Stimulated activated CD4-positive, alpha-beta T cell treated with anti-CD3 and anti-CD28 coated beads, Interleukin-15, amount 100 ng/mL, for 48 hours (primary cell): ENCODE measurements around the gene UBQLN4.

Experiments used
- DNase-seq, 2 donors: peaks; one replicate each; pipeline ENCODE4 v3.0.0-alpha.2; 2020; ENCODE audit warnings: low read depth in 2 of 2

Gene UBQLN4

DNA sequence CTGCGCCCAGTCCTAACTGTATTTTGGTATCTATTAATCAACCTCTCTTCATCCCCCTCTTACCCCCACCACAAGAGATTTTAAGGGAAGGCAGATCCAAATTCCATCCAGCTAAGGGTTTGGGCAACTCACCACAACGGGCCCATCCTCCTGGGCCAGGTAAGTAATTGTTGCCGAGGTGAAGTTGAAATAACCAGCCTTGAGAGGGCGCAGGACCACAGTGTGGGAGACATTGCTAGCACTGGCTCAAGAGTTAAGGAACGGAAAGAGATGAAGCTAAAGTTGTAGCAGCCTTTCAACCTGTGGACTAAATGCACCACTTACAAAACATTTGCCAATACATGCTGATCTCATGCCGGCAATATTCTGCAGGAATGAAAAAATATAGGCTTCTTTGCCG, 38.8 kb downstream of the UBQLN4 start:
- no peak for DNase-seq

GRCh38 chr1:156012051-156012817, 41.4 kb downstream of the UBQLN4 start:
- no peak for DNase-seq

DNA sequence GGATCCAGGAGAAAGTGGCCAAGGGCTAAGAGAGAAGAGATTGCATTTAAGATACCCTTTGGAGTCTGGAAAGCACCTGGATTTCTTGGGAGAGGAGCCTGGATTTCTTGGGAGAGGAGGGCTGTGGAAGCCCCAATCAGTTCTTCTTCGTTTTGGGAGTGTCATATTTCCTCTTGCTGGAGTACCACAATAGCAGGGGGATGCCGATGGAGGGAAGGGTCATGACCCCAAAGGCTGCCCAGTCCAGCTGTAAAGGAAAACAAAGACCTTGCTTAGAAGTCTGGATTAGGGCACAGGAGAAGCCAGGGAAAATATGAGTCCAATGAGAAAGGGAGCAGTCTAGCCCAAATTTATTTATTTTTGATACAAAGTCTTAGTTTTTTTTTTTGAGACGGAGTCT, 44.2 kb downstream of the UBQLN4 start:
- no peak for DNase-seq

- DNase-seq = no peak
Observed at GRCh38 chr1:156006666-156007376, 46.8 kb downstream of the UBQLN4 start.

DNA sequence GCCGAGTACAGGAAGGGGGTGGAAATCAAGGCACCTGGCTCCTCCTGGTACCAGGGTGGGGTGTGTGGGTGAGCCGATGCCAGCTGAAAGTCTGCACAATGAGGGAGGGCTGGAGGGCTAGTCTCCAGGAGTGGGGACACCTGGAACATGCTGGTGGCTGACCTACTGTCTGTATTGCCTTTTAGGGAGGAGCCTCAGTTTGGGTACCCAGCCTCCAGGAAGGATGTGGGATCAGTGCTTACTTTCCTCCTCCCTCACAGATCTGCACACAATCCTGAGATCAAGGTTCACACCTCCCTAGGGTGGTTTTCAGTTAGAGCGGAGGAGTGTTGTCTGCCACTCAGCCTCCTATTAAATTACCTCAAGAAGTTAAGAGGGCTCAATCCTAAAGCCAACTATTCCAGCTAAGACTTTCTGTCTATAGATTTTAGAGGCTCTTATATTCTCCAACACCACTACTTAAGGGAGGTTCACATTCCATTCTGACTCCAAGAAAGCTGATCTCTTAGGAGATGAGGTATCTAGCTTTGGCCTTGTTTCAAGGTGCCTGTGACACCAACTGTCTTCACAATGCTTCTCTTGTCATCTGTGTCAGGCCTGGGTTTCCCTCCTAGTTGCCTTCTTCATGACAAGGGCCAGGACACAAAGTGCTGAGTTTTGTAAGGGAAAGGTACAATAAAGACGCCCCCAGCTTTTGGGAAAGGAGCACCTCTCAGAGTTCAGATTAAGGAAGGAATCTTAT, 48.6 kb downstream of the UBQLN4 start:
- DNase-seq = no peak

DNA sequence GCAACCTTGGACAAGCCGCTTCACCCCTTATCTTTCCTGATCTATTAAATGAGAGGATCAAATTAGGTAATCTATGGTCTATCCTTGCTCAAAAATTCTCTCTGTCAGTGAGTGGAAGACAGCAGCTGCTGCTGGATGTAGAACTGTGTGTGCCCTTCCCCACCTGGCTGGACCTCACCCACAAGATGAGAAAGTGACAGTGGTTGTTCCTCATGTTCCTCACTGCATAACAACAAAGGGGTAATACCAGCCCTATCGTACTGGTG, 49.7 kb downstream of the UBQLN4 start:
- no peak for DNase-seq

DNA sequence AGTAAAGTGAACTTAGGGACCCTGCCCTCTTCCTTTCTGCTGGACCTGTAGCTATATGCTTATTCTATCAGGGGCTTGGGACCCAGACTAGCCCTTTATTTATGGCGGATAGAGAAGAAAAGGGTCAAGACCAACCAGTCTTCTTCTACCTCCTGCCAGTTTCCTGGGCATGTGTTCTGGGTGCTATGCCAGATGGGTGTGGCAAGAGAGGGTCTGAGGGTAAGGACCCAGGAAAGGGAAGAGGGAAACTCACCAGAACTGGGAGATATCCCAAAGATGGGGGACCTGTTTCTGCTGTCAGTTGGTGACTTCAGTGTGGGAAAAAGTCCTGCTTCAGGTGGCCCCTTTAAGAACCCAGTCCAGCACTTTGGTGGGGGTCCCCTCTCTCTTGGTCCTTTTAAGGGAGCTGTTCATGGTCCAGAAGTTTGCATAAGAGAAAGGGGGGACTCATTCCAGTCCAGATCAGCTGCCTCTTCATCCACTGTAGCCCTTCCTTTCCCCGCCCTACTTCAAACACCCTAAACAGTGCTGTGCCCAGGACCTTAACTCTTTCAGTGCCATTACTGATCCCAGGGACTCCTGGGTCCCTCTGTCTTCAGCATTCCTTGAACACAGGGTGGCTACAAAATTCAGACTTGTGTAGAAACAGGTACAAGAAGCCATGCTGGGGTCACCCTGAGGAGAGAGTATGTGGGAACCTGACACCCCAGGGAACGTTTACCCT, 51.2 kb downstream of the UBQLN4 start:
- DNase-seq = no peak

DNA sequence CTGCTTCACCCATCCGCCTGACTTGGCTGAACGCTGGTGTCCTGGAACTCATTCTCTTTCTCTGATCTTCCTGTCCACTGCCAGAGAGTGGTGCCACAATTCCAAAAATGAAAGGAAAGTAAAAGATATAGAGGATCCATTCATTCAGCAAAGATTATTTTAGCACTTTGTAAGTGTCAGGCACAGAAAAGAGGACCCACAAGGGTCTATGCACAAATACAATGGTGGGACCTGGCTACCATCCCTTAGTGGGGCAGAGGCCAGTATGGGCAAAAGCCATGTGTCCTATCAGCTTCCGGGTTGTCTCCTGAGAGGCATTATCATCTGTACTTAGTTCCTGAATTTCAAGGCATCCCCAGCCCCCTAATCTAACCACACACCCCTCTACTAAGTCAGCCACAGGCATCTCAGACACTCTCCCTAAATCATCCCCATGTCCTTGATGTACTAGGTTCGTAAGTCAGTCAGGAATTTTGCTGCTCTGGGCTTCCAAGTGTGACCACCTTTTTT, 51.9 kb downstream of the UBQLN4 start:
- no peak for DNase-seq

- no peak for DNase-seq
Observed at GRCh38 chr1:156001021-156001661, 52.5 kb downstream of the UBQLN4 start.

DNA sequence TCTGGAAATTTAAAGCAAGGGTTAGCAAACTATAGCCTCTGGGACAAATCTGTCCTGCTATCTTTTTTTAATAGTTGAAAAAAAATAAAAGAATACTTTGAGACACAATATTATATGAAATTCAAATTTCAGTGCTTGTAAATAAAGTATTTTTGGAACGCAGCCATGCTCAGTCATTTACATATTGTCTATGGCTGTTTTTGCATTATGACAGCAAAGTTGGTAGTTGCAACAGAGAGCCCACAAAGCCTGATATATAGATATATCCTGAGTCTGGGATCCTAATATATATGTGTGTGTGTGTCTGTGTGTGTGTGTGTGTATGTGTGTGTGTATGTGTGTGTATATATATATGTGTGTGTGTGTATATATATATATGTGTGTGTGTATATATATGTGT, 53.6 kb downstream of the UBQLN4 start:
- no peak for DNase-seq

DNA sequence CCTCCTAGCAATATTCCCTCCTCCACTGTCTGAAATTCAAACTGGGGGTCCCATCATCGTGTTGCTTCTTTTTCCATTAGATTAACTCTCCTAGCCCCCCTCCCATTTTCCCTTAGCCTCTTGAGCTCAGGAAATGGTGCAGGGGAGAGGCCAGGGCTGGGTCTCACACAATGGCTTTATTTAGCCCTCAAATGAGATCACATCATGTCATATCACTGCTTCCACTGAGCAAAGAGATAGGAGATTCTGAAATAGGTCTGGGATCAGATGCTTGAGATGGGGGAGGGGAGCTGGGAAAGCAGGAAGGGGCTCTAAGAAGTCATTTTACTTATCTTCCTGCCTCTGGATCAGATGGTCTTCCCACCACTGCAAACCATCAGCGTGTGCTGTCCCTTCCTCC, 57.4 kb downstream of the UBQLN4 start:
- DNase-seq = no peak

DNA sequence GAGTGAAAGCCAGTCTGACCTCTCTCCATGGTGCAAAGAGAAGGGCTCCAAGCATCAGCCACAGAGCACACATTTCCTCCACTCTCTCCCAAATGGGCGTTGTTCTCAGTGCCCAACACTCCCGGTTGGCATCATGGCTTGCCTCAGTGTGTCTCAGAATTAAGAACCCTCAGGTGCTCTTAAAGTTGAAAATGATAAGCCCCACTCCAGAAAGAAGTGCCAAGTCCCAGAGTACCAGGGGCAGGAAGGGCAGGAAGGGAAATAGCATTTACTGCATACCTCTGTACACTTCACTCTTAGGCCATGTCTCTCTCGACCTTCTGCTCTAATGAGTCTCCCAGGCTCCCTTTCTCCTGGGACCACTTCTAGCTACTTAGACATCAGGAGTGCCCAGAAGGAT, 60.0 kb downstream of the UBQLN4 start:
- no peak for DNase-seq

GRCh38 chr1:155990005-155990739, 63.4 kb downstream of the UBQLN4 start:
- no peak for DNase-seq

DNA sequence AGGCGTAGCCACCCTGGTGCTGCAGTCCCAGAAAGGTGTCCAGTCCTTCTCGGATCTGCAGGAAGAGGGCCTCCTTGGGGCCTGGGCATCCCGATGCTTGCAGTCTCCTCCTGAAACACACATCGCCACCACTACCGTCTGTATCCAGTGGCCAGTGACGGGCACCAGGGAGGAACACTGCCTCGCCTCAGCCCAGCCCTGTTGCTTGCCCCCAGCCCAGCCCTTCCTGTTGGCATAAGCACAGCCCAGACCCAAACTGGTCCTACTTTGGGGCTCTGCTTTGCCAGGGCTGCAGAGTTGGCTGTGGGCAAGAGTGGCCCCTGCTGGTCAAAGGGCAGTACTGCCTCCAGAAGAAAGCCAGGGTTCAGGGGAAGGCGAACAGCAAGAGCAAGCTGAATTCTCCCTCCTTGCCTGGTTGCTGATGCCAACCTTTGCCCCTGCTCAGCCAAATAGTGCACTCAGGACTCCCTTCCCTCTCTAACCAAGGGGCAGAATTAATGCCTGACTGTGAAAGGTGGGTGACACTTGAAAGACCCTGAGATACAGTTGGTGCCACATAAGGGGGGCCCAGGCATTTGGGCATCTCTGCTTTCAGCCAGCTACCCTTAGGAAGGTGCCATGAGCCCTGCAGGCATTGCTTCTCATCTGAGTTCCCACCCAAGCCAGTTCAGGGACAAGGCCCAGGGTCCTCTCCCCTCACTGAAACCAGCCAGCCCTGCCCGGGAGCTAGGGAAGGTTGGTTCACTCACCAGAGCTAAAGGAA, 64.2 kb downstream of the UBQLN4 start:
- peak; percentile 62 to 74 for DNase-seq
